HepG2 (cell line): ENCODE measurements around the gene FOXL3. TPM values are rescaled to one million over a fixed set of nuclear protein-coding genes. Genes with fewer than 3 reads are reported as not detected.

Source experiments
- ATAC-seq: fragments of 200-7000 bp; cut with Tn5 transposase; 3 replicates; pipeline ENCODE4 v1.9.1; 2020; ENCODE audit warnings: mild to moderate bottlenecking, moderate library complexity
- BruUV-seq: library from RNA; stranded (reverse); fragments of 400-500 nt; replicated peaks from 2 replicates; lab custom pipeline; 2021; lab: Mats Ljungman, UMichigan
- CTCF ChIA-PET: fragments of 300-600 bp; formaldehyde crosslinking; extraction: SDS; loops from one replicate; lab custom pipeline; 2021; ENCODE audit warnings: low total read pairs, inconsistent platforms, low intra/inter-chr PET ratio; lab: Yijun Ruan, JAX
- POLR2A ChIA-PET: fragments of 350-600 bp; sonication (Branson Sonifier 250); formaldehyde crosslinking; loops from one replicate; lab custom pipeline; 2020; ENCODE audit warnings: antibody characterized with exemption, inconsistent platforms; lab: Yijun Ruan, JAX
- DNase-seq: peaks from one replicate; pipeline ENCODE4 v3.0.0-alpha.2; 2015; ENCODE audit warnings: low spot score
- FAIRE-seq: peaks from 3 replicates; lab custom pipeline; 2011; peaks lifted over from hg19 to GRCh38; lab: Jason Lieb, UNC
- H2AFZ ChIP-seq: one replicate; pipeline ENCODE4 v1.6.1; 2011; ENCODE audit warnings: low read length, inconsistent platforms
- H3K27ac ChIP-seq: fragments of 300-600 bp; 3 replicates; pipeline ENCODE4 v1.8.0; 2011; ENCODE audit warnings: mixed run types, mild to moderate bottlenecking, mixed read lengths, low read length, inconsistent platforms; ENCODE audit not compliant: insufficient read depth; ENCODE audit errors: extremely low read length
- H3K27me3 ChIP-seq, 2 experiments: fragments of 200-600 bp in 1 of 2; 2 replicates in 1 of 2; 3 replicates in 1 of 2; pipeline versions ENCODE4 v1.6.0 to v1.8.0; 2011; ENCODE audit warnings: low read length in 2 of 2, mild to moderate bottlenecking in 2 of 2, moderate library complexity in 2 of 2, inconsistent platforms in 1 of 2; ENCODE audit not compliant: insufficient read depth in 2 of 2, control insufficient read depth in 1 of 2
- H3K36me3 ChIP-seq, 2 experiments: fragments of 200-600 bp in 1 of 2; replicated peaks in 1 of 2; 2 replicates in 1 of 2; 3 replicates in 1 of 2; pipeline versions ENCODE4 v1.5.1 to v1.8.0; 2011; ENCODE audit warnings: low read length in 2 of 2, inconsistent platforms in 1 of 2; ENCODE audit not compliant: insufficient read depth in 2 of 2, control insufficient read depth in 1 of 2
- H3K4me1 ChIP-seq: 2 replicates; pipeline ENCODE4 v1.5.1; 2012; ENCODE audit warnings: low read length, inconsistent platforms; ENCODE audit not compliant: insufficient read depth
- H3K4me2 ChIP-seq: 2 replicates; pipeline ENCODE4 v1.6.0; 2011; ENCODE audit warnings: low read depth, low read length, inconsistent platforms
- H3K4me3 ChIP-seq, 3 experiments: fragments of 200-600 bp in 1 of 3; sonication (generic), shearing (Covaris generic) in 1 of 3; replicated peaks in 1 of 3; 2 replicates each; pipeline ENCODE4 v1.5.1; 2011 to 2016; ENCODE audit warnings: low read length in 3 of 3, inconsistent platforms in 2 of 3, low read depth in 2 of 3, mild to moderate bottlenecking in 2 of 3, control low read depth in 1 of 3, mixed read lengths in 1 of 3; ENCODE audit not compliant: insufficient read depth in 1 of 3
- H3K79me2 ChIP-seq: one replicate; pipeline ENCODE4 v1.6.1; 2011; ENCODE audit warnings: low read length, inconsistent platforms; ENCODE audit not compliant: insufficient read depth
- H3K9ac ChIP-seq: 2 replicates; pipeline ENCODE4 v1.6.0; 2011; ENCODE audit warnings: mild to moderate bottlenecking, low read depth, low read length, inconsistent platforms; ENCODE audit not compliant: insufficient read depth
- H3K9me3 ChIP-seq: 2 replicates; pipeline ENCODE4 v1.5.1; 2012; ENCODE audit warnings: mild to moderate bottlenecking, low read length
- H4K20me1 ChIP-seq: 2 replicates; pipeline ENCODE4 v1.6.0; 2011; ENCODE audit warnings: inconsistent platforms, mild to moderate bottlenecking, low read length, moderate library complexity; ENCODE audit not compliant: insufficient read depth
- HNRNPH1 ChIP-seq: fragments of 200-400 bp; formaldehyde crosslinking; optimal IDR thresholded peaks from 2 replicates; pipeline ENCODE3; 2017; ENCODE audit warnings: mild to moderate bottlenecking, low read depth, low read length
- PHF8 ChIP-seq: sonication (generic); formaldehyde crosslinking; IDR thresholded peaks from 2 replicates; pipeline ENCODE4 v1.5.0; 2020; ENCODE audit warnings: missing genetic modification reagents
- RELA ChIP-seq: sonication (generic); formaldehyde crosslinking; IDR thresholded peaks from 2 replicates; pipeline ENCODE4 v1.4.0; 2020; ENCODE audit warnings: missing genetic modification reagents
- RFX1 ChIP-seq: fragments of 450-650 bp; IDR thresholded peaks from 2 replicates; pipeline ENCODE4 v1.6.1; 2017
- RNF2 ChIP-seq: fragments of 450-650 bp; conservative IDR thresholded peaks from 2 replicates; pipeline ENCODE4 v1.6.1; 2016; ENCODE audit warnings: low read depth
- RORA ChIP-seq: sonication (generic); formaldehyde crosslinking; IDR thresholded peaks from 2 replicates; pipeline ENCODE4 v1.5.0; 2020; ENCODE audit warnings: mild to moderate bottlenecking, missing genetic modification reagents, moderate library complexity
- RXRB ChIP-seq: IDR thresholded peaks from 2 replicates; pipeline ENCODE4 v1.6.1; 2016; ENCODE audit warnings: borderline replicate concordance, missing genetic modification reagents, missing compliant biosample characterization
- SRSF1 ChIP-seq: fragments of 200-400 bp; formaldehyde crosslinking; optimal IDR thresholded peaks from 2 replicates; pipeline ENCODE3; 2017; ENCODE audit warnings: mild to moderate bottlenecking, low read depth, low read length, moderate library complexity
- ZNF256 ChIP-seq: sonication (generic); formaldehyde crosslinking; conservative IDR thresholded peaks from 2 replicates; pipeline ENCODE4 v1.4.0; 2020; ENCODE audit warnings: missing genetic modification reagents
- ZNF530 ChIP-seq: sonication (generic); formaldehyde crosslinking; IDR thresholded peaks from 2 replicates; pipeline ENCODE4 v1.5.0; 2020; ENCODE audit warnings: low read depth, mild to moderate bottlenecking, missing genetic modification reagents
- ZNF766 ChIP-seq: sonication (generic); formaldehyde crosslinking; IDR thresholded peaks from 2 replicates; pipeline ENCODE4 v1.5.0; 2020; ENCODE audit warnings: missing genetic modification reagents, borderline replicate concordance
- WGBS: methylation state at CpG from one replicate; pipeline ENCODE4 v1.1.6; 2017; ENCODE audit warnings: low lambda C conversion rate; 5-methylcytosine and 5-hydroxymethylcytosine counted together
- in situ Hi-C: cut with HindIII; loops from 2 replicates; pipeline ENCODE4 v1.10.0; 2017; ENCODE audit warnings: low pct_unique_long_range_greater_than_20kb; ENCODE audit not compliant: extremely low pct_ligation_motif_present
- intact Hi-C: fragments of 100-400 bp; cut with micrococcal nuclease; formaldehyde crosslinking; loops from one replicate; pipeline ENCODE4 v1.10.0; 2022; ENCODE audit not compliant: unreplicated experiment
- polyA plus RNA-seq, 8 experiments: library from polyadenylated mRNA; depleted of rRNA in 3 of 8; stranded (reverse) in 7 of 8; unstranded in 1 of 8; fragments of >200 nt; fragmentation: Illumina TruSeq in 4 of 8; extraction: Trizol in 4 of 8; gene quantifications; 2 replicates each; pipeline versions ENCODE4 v1.2.1 to v1.2.3, GENCODE V29; 2011 to 2016; ENCODE audit warnings: low read depth in 4 of 8, missing spikeins in 1 of 8, mixed read lengths in 1 of 8; ENCODE audit not compliant: insufficient read depth in 1 of 8
- total RNA-seq, 5 experiments: library from RNA; depleted of rRNA; stranded (reverse); fragments of >200 nt; fragmentation: Illumina TruSeq; extraction: Trizol; gene quantifications; 2 replicates each; pipeline ENCODE4 v1.2.3, GENCODE V29; 2016; ENCODE audit warnings: low read depth in 1 of 5
- TF ChIP-seq, protein P1 (sequence below): sonication (generic); formaldehyde crosslinking; IDR thresholded peaks from 2 replicates; pipeline ENCODE4 v1.4.0; 2020; ENCODE audit warnings: mild to moderate bottlenecking, missing genetic modification reagents, borderline replicate concordance
- TF ChIP-seq, protein P2 (sequence below): sonication (generic); formaldehyde crosslinking; IDR thresholded peaks from 2 replicates; pipeline ENCODE4 v1.9.0; 2021; ENCODE audit warnings: missing genetic modification reagents, borderline replicate concordance
- TF ChIP-seq, protein P3 (sequence below): conservative IDR thresholded peaks from 2 replicates; pipeline ENCODE4 v1.6.1; 2018; ENCODE audit warnings: missing genetic modification reagents
- TF ChIP-seq, protein P4 (sequence below): sonication (generic); formaldehyde crosslinking; IDR thresholded peaks from 2 replicates; pipeline ENCODE4 v1.5.1; 2020; ENCODE audit warnings: mild to moderate bottlenecking, missing genetic modification reagents

Gene FOXL3
- total and polyA plus RNA-seq, 2 of the 13 experiments (the other 11 are each of a cell fraction or from before 2014, with no cell fraction given) = not detected

DNA sequence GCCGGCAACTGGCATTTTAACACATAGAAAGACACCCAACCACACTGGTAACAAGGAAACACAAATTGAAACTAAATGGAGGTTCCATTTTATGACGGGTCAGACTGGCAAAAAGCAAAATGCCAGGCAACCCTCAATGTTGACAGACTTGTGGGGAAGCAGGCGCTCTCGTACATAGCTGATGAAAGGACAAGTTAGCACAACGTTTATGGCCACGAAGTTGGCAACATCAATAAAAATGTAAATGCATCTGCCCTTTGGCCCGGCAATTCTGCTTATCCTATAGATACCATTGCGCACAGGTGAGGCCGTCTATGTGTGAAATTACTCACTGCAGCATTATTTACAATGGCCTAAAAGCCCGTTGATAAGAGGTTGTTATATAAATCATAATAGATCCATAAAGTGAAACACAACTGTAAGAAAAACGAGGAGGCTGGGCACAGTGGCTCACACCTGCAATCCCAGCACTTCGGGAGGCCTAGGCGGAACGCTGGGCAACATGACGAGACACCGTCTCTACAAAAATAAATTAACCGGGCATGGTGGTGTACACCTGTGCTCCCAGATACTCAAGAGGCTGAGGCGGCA, 39.8 kb downstream of the FOXL3 start:
- intact Hi-C loops = loop anchor here (5.0 kb wide), 3 partner anchors 43 to 403 kb away; partner anchors contain the start of gene PDGFA
- no peaks in the 10 kb centered on the region for H3K79me2 ChIP-seq
- ATAC-seq = no peak
- 81% methylated on average over 18 of the region's 18 CpGs for WGBS
- ChIA-PET CTCF (no interaction called here), POLR2A (no interaction called here)
- H3K9ac ChIP-seq = no peak overlapping the region
- H2AFZ ChIP-seq = no peak overlapping the region
- no TSS peak for BruUV-seq
- FAIRE-seq = no peak
- in situ Hi-C loops = loop anchor here (5.0 to 10.0 kb wide), 2 partner anchors 93 to 305 kb away; no protein-coding TSS in a partner anchor
- no peak for DNase-seq
- no peak overlapping the region for H3K27ac ChIP-seq
- no peaks in the 10 kb centered on the region for H4K20me1 ChIP-seq
- no peak overlapping the region for H3K4me2 ChIP-seq
- H3K36me3 ChIP-seq = no peaks in the 10 kb centered on the region
- H3K4me3 ChIP-seq = no peak overlapping the region
- peaks cover 44% of the 10 kb centered on the region for H3K4me1 ChIP-seq
- peaks cover 1 to 19% of the 10 kb centered on the region in 2 experiments; a peak in 4 of 5 replicates for H3K27me3 ChIP-seq
- H3K9me3 ChIP-seq = no peaks in the 10 kb centered on the region
- TF ChIP-seq HNRNPH1 (no peak), ZNF530 (CRISPR knock-in tag) (no peak), RORA (CRISPR knock-in tag) (no peak), SRSF1 (no peak), RXRB (CRISPR knock-in tag) (no peak), RELA (CRISPR knock-in tag) (no peak), RFX1 (no peak), RNF2 (no peak), ZNF256 (no peak), ZNF766 (CRISPR knock-in tag) (no peak), PHF8 (CRISPR knock-in tag) (no peak)
- TF ChIP-seq, protein P1, sequence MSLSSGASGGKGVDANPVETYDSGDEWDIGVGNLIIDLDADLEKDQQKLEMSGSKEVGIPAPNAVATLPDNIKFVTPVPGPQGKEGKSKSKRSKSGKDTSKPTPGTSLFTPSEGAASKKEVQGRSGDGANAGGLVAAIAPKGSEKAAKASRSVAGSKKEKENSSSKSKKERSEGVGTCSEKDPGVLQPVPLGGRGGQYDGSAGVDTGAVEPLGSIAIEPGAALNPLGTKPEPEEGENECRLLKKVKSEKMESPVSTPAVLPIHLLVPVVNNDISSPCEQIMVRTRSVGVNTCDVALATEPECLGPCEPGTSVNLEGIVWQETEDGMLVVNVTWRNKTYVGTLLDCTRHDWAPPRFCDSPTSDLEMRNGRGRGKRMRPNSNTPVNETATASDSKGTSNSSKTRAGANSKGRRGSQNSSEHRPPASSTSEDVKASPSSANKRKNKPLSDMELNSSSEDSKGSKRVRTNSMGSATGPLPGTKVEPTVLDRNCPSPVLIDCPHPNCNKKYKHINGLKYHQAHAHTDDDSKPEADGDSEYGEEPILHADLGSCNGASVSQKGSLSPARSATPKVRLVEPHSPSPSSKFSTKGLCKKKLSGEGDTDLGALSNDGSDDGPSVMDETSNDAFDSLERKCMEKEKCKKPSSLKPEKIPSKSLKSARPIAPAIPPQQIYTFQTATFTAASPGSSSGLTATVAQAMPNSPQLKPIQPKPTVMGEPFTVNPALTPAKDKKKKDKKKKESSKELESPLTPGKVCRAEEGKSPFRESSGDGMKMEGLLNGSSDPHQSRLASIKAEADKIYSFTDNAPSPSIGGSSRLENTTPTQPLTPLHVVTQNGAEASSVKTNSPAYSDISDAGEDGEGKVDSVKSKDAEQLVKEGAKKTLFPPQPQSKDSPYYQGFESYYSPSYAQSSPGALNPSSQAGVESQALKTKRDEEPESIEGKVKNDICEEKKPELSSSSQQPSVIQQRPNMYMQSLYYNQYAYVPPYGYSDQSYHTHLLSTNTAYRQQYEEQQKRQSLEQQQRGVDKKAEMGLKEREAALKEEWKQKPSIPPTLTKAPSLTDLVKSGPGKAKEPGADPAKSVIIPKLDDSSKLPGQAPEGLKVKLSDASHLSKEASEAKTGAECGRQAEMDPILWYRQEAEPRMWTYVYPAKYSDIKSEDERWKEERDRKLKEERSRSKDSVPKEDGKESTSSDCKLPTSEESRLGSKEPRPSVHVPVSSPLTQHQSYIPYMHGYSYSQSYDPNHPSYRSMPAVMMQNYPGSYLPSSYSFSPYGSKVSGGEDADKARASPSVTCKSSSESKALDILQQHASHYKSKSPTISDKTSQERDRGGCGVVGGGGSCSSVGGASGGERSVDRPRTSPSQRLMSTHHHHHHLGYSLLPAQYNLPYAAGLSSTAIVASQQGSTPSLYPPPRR = no peak
- TF ChIP-seq, protein P2, sequence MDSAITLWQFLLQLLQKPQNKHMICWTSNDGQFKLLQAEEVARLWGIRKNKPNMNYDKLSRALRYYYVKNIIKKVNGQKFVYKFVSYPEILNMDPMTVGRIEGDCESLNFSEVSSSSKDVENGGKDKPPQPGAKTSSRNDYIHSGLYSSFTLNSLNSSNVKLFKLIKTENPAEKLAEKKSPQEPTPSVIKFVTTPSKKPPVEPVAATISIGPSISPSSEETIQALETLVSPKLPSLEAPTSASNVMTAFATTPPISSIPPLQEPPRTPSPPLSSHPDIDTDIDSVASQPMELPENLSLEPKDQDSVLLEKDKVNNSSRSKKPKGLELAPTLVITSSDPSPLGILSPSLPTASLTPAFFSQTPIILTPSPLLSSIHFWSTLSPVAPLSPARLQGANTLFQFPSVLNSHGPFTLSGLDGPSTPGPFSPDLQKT (CRISPR knock-in tag) = no peak
- TF ChIP-seq, protein P3, sequence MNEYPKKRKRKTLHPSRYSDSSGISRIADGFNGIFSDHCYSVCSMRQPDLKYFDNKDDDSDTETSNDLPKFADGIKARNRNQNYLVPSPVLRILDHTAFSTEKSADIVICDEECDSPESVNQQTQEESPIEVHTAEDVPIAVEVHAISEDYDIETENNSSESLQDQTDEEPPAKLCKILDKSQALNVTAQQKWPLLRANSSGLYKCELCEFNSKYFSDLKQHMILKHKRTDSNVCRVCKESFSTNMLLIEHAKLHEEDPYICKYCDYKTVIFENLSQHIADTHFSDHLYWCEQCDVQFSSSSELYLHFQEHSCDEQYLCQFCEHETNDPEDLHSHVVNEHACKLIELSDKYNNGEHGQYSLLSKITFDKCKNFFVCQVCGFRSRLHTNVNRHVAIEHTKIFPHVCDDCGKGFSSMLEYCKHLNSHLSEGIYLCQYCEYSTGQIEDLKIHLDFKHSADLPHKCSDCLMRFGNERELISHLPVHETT (CRISPR knock-in tag) = no peak
- TF ChIP-seq, protein P4, sequence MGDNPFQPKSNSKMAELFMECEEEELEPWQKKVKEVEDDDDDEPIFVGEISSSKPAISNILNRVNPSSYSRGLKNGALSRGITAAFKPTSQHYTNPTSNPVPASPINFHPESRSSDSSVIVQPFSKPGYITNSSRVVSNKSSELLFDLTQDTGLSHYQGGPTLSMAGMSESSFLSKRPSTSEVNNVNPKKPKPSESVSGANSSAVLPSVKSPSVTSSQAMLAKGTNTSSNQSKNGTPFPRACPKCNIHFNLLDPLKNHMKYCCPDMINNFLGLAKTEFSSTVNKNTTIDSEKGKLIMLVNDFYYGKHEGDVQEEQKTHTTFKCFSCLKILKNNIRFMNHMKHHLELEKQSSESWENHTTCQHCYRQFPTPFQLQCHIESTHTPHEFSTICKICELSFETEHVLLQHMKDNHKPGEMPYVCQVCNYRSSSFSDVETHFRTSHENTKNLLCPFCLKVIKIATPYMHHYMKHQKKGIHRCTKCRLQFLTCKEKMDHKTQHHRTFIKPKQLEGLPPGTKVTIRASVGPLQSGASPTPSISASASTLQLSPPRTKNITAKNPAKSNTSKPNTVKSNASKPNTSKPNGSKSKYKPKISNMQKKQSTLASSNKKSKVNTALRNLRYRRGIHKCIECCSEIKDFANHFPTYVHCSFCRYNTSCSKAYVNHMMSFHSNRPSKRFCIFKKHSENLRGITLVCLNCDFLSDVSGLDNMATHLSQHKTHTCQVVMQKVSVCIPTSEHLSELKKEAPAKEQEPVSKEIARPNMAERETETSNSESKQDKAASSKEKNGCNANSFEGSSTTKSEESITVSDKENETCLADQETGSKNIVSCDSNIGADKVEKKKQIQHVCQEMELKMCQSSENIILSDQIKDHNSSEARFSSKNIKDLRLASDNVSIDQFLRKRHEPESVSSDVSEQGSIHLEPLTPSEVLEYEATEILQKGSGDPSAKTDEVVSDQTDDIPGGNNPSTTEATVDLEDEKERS (CRISPR knock-in tag) = no peak
